ENCODE results near the gene ADGRV1. TPM values are rescaled to one million over a fixed set of nuclear protein-coding genes. Genes with fewer than 3 reads are reported as not detected.

ADGRV1 gene
- total RNA-seq, 1 donor from 2014 or later: not detected

DNA sequence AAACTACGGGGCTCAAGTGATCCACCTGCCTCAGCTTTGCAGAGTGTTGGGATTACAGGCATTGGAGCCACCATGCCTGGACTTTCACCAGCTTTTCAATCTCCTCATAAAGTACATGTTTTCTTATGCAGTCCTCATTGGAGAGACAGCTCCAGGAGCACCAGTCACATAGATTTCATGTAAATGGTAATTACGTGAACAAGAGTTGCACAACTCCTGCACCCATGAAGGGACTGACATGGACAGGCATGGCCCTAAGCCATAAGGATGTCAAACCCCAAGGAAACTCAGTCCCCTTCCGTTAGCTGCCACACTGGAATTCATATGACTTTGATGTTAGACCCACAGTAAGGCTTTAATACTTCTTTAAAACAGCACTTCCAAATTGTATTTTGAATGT, 7.6 kb upstream of the ADGRV1 start:
- Histone ChIP-seq H3K36me3 (no peaks in the 10 kb centered on the region), H3K4me3 (no peak overlapping the region), H3K27me3 (ENCODE audit: low read depth) (peaks cover 37% of the 10 kb centered on the region), H3K4me1 (peaks cover 10% of the 10 kb centered on the region), H3K9me3 (replicated peaks) (no peaks in the 10 kb centered on the region), H3K27ac (replicated peaks) (no peak overlapping the region)
- DNase-seq: no peak
- intact Hi-C loops (cut with micrococcal nuclease): no loop called here
- TF ChIP-seq, protein P1, sequence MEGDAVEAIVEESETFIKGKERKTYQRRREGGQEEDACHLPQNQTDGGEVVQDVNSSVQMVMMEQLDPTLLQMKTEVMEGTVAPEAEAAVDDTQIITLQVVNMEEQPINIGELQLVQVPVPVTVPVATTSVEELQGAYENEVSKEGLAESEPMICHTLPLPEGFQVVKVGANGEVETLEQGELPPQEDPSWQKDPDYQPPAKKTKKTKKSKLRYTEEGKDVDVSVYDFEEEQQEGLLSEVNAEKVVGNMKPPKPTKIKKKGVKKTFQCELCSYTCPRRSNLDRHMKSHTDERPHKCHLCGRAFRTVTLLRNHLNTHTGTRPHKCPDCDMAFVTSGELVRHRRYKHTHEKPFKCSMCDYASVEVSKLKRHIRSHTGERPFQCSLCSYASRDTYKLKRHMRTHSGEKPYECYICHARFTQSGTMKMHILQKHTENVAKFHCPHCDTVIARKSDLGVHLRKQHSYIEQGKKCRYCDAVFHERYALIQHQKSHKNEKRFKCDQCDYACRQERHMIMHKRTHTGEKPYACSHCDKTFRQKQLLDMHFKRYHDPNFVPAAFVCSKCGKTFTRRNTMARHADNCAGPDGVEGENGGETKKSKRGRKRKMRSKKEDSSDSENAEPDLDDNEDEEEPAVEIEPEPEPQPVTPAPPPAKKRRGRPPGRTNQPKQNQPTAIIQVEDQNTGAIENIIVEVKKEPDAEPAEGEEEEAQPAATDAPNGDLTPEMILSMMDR (IDR thresholded peaks at IDR 0.05; ENCODE audit: borderline replicate concordance): no peak

DNA sequence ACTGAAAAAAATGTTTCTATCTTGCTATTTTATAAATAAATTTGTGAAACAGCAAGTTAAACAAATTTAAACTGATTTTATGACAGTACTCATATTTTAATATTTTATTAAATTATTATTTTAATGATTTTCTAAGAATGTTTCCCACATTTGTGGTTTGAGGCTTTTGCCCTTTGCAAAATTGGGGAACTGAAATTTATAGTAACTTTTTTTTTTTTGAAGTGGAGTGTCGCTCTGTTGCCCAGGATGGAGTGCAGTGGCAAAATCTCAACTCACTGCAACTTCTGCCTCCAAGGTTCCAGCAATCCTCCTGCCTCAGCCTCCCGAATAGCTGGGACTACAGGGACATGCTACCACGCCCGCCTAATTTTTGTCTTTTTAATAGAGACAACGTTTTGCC, 7.2 kb upstream of the ADGRV1 start:
- TF ChIP-seq, protein P1 (IDR thresholded peaks at IDR 0.05; ENCODE audit: borderline replicate concordance): no peak
- Histone ChIP-seq H3K4me1 (peaks cover 10% of the 10 kb centered on the region), H3K27ac (replicated peaks) (no peak overlapping the region), H3K27me3 (ENCODE audit: low read depth) (peaks cover 37% of the 10 kb centered on the region), H3K9me3 (replicated peaks) (no peaks in the 10 kb centered on the region), H3K36me3 (no peaks in the 10 kb centered on the region), H3K4me3 (no peak overlapping the region)
- intact Hi-C loops (cut with micrococcal nuclease): no loop called here
- no peak for DNase-seq

DNA sequence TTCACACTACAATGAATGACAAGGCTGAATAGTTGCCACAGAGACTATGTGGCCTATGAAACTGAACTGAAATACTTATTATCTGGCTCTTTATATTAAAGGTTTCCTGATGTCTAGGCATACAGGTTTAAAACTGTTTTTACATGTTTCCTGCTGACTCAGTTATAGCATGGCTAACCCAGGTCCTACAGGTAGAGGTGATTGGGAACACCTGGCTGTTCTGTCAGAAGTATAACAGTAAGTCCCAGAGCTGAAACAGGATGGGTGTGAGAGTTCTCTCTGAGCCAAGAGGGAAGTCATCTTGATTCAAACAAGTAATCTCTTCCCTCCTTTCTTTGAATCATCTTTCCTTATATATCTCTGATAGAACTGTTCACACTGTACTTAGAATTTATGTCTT, 4.9 kb upstream of the ADGRV1 start:
- intact Hi-C loops (cut with micrococcal nuclease): no loop called here
- Histone ChIP-seq H3K4me3 (no peak overlapping the region), H3K36me3 (no peaks in the 10 kb centered on the region), H3K9me3 (replicated peaks) (no peaks in the 10 kb centered on the region), H3K4me1 (peaks cover 16% of the 10 kb centered on the region), H3K27me3 (ENCODE audit: low read depth) (peaks cover 60% of the 10 kb centered on the region), H3K27ac (replicated peaks) (no peak overlapping the region)
- no peak for DNase-seq
- TF ChIP-seq, protein P1 (IDR thresholded peaks at IDR 0.05; ENCODE audit: borderline replicate concordance): no peak

DNA sequence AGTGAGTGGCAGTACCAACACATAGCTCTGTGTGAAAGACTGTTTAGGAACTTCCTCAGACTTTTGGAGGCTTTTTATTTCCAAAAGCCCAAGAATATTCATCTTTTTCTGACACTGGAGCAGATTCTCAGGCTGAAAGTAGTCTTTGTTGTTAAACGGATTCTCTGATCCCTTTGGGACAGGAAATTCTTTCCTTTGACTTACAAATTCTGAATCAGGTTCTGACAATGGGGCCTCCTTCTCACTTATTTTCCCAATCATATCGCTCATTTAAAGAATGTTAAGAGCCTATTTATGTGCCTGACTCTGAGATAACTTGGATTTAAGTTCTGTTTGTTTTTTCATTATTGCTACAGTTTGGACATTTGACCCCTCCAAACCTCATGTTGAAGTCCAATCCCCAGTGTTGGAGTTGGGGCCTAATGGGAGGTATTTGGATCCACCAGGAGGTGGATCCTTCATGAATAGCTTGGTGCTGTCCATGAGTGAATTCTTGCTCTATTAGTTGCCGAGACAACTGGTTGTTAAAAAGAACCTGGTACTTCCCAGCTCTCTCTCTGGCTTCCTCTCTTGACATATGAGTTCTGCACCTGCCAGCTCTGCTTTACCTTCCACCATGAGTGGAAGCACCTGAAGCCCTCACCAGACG, 4.1 kb upstream of the ADGRV1 start:
- Histone ChIP-seq H3K27ac (replicated peaks) (no peak overlapping the region), H3K9me3 (replicated peaks) (no peaks in the 10 kb centered on the region), H3K27me3 (ENCODE audit: low read depth) (peaks cover 67% of the 10 kb centered on the region), H3K4me3 (no peak overlapping the region), H3K4me1 (peaks cover 15% of the 10 kb centered on the region), H3K36me3 (no peaks in the 10 kb centered on the region)
- DNase-seq: no peak
- TF ChIP-seq, protein P1 (IDR thresholded peaks at IDR 0.05; ENCODE audit: borderline replicate concordance): no peak
- intact Hi-C loops (cut with micrococcal nuclease): no loop called here

DNA sequence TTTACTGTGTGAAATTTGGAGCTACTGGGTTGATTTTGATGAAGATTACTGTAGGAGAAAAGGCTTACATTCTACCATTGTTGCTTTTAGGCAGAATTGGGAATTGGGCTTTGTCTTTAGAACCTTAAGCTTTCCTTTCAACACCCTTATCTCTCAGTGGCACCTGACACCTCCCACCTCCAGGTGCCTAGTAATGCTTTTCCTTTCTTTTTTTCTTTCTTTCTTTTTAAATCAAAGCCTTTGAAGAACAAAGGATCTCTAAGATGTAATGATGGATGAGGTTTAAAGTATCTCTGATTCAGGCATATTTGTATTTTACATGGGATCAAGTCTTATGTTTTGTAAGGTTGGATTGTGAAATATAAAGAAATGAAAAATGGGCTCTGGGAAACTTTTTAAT, 2.9 kb upstream of the ADGRV1 start:
- H3K36me3 ChIP-seq: no peaks in the 10 kb centered on the region
- H3K27me3 ChIP-seq (ENCODE audit: low read depth): peaks cover 79% of the 10 kb centered on the region
- H3K27ac ChIP-seq (replicated peaks): no peak overlapping the region
- H3K4me3 ChIP-seq: no peak overlapping the region
- TF ChIP-seq, protein P1 (IDR thresholded peaks at IDR 0.05; ENCODE audit: borderline replicate concordance): no peak
- no peak for DNase-seq
- H3K4me1 ChIP-seq: peaks cover 15% of the 10 kb centered on the region
- H3K9me3 ChIP-seq (replicated peaks): no peaks in the 10 kb centered on the region
- intact Hi-C loops (cut with micrococcal nuclease): no loop called here

All from left ventricle myocardium inferior (tissue), 1 donor.